ENCODE data around the gene SHISA6.
"Not testable (repeated sequence)": the region's sequence is repeated elsewhere in the genome, so short reads cannot be mapped to it uniquely, and the experiment has no call there.

SHISA6 gene

DNA sequence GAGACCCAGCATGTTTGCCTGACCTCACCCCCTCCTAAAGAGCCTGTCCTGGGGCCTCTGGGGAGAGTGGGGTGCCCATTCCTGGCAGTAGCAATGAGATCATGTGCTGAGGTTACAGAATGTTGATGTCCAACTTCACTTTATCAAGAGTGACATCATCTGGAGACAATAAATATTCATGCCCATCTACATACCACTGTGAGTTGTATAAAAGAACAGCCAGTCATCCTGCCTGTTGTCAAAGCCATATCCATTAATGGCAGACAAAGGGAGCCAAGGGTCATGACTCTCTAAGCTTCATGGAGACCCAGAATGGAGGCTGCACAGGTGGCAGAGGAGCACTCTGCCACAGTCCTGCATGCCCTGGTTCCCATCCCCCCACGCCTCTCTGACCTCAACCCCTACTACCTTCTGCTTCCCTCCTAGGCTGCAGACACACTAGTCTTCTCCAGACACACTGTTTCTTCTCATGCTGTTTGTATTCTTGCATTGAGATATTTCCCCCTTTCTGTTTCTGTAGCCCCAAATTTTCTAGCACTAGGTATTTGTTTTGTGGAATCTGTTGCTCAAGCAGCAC is 27.1 kb downstream of the SHISA6 start:
- no peak for DNase-seq

DNA sequence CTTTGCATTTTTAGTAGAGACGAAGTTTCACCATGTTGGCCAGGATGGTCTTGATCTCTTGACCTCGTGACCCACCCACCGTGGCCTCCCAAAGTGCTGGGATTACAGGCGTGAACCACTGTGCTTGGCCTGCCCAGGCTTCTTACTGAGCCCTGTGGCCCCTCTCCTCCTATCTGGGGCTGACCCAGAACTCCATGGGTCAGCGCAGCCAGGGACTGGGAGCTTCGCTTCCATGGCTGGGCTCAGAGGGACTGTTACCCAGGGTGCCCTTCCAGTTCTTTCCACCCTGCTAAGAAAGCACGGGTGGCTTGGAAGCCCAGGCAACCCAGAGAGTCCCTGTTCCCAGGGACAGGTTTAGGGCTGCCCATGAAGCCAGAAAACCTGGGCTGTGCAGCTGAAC is 28.2 kb downstream of the SHISA6 start:
- DNase-seq: no peak

DNA sequence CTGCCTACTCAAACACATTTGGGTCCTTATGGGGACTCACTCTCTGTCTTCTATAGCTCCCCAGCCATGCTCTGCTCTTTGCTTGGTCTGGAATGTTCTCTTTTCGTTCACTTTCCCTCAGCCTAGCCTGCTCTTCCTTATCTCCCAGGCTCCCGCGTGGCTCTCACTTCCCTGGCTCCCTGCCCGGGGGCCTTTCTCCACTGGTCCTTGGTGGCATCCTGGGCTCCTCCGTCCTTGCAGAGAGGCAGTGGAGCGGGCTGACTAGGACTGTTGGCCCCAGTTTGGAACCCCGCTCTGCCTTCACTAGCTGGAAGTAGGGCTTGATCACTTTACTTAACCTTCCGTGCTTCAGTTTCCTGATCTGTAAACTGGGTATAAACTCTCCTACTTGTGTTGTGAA is 31.2 kb downstream of the SHISA6 start:
- no peak for DNase-seq

DNA sequence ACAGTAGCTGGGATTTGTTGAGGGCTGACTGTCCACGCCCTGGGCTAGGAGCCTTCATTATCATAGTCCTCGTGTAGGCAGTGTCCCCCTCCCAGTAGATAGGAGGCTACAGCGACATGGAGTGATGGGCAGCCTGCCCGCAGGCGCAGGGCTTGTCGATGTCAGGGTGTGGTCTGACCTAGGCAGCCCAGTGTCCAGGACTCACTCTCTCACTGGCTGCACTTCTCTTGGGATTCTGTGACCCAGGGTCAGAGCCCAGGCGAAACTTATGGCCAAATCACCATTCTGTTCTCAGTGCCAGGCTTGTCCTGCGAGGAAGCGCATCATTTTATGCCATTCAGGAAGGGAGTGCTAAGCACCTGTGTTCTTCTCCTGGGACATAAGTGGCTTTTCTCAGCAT is 32.6 kb downstream of the SHISA6 start:
- DNase-seq: no peak

DNA sequence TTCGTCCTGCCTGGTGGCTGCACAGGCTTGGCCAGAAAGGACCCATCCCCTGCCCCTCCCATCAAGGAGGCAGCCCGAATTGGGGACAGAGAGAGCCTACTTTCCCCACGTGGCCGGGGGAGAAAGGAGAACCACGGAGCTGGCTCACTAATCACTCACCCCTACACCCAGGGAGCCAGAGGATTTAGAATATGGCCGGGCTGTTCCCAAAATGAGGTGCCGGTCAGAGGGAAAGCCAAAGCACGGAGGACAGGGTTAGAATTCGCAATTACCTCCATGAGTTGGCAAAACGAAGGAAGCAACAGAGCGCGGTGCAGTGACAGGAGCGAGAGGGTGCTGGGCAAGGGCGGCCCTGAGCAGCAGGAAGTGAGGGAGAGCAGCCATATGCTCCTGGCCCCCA is 33.1 kb downstream of the SHISA6 start:
- DNase-seq: no peak

DNA sequence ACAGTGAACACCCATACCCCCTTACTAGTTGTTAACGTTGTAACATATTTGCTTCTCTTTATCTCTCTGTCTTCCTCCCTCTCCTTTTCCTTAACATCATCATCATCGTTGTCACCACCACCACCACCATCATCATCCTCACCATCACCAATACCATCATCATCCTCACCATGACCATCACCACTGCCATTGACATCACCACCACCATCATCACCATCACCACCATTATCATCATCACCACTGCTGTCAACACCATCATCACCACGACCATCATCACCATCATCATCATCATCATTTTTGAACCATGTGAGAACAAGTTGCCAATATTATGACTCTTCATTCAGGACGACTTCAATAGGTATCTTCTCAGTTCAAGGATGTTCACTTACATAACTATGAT is 35.5 kb downstream of the SHISA6 start:
- DNase-seq: no peak

DNA sequence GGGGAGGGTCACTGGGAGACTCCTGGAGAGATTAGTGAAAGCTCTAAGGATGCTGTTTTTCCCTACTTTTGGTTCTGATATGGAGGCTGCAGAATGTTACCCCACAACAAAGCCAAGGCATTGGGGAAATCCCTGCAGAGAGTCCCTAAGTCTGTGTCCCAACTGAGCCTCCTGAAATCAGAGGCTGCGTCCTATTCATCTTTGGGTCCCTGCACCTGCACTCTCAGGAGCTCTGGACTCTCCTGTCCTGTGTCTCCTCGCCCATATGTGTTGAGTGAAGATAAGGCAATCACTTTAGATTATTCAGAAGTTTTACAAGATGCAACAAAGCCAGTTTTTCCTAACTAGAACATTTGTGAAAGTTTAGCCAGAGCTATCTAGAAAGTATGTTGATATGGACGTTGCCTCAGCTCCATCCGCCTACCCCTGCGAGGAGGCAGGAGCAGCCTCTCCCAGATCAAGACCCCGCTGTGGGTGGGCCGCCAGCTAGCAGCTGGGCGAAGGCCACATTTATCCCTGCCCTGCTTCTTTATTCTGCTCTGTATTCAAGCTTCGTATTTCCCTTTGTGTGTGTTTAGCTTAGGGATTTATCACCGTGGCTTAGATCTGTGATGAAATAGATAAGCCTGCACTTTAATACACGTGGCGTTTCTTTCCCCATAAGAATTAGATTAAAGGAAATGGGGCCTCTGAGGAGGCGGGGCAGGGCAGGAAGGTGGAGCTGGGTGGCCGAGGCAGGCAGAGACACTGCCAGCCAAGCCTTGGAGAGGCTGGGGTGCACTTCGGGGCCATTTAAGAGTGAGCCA is 37.4 kb downstream of the SHISA6 start:
- DNase-seq: no peak

DNA sequence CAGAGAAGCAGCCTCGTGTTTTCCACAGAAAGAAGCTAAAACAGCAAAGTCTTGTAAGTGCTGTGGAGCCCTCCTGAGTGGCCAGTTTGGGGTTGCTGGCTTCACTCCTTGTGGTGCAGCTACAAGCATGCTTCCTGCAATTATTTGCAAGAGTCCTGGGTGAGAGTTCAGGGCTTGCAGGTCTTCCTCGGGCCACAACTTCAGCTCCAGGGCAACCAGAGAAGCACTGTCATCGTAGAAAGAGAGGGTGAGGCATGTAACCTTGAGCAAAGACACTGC is 37.9 kb downstream of the SHISA6 start:
- DNase-seq: no peak

DNA sequence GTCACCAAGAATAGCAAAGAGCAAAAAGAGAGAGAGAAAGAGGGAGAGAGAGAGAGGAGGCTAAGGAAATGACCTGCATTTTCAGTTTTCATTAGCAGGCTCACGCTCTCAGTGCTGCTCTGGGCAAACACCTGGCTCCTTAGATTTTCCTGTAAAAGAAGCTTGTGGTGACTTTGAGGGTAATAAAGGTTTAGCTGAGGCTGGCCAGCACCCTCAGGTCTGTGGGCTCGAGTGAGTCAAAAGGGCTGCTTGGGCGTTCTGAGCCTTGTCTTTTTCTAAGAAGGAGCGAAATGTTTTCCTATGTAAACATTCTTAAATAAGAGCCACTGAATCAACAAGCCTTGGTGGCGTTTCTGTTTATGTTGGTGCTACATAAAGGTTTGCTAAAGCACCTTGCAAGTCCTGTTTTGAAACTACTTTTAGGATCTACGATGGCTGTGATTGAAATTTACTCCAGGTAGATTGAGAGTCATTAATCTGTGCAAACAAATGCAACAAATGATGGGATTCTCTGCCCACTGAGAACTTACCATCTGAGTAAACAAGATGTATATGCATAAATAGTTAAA is 38.8 kb downstream of the SHISA6 start:
- DNase-seq: no peak

DNA sequence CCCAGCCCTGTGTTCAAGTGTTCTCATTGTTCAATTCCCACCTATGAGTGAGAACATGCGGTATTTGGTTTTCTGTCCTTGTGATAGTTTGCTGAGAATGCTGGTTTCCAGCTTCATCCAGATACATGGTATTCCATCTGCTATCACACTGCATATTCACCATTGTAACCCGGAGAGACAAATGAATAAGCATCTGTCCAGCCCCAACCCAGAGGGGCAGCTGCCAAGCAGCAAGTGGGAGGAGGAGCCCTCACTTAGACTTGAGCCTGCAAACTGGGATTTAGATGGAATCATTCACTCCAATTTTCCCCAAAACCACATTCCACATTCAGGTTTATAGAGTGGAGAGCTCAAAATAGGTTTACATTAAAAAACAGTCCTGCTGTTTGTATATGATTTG is 41.6 kb downstream of the SHISA6 start:
- DNase-seq: no peak

DNA sequence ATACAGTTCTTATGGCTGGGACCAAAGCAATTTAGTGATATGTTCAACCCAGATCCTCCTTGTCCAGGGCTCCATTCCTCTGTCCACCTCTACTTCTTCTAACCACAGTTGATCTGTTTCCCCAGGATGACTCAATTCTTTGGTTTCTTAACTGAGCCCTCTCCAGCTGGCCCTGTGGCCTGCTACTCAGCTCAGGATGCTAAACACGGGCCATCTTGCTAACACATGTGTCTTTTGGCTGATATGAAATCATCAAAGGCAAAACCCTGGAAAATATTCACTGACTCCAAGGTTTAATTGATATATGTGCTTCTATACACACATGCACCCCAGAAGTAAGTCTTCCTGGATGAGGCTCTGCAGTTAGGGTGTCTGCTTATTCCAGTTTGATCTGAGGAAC is 43.8 kb downstream of the SHISA6 start:
- no peak for DNase-seq

DNA sequence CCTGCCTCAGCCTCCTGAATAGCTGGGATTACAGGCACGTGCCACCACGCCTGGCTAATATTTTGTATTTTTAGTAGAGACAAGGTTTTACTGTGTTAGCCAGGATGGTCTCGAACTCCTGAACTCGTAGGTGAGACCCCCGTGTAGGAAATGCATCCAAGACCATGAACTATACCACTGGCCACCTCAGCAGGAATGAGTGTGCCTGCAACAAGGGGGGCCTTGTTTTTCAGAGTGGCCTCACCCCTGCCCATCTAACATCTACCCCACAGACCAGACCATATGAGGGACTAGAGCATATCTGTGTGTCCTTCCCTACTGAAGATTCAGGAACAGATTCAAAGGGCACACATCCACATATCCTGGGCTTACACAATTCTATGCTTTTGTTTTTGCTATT is 44.9 kb downstream of the SHISA6 start:
- no peak for DNase-seq

DNA sequence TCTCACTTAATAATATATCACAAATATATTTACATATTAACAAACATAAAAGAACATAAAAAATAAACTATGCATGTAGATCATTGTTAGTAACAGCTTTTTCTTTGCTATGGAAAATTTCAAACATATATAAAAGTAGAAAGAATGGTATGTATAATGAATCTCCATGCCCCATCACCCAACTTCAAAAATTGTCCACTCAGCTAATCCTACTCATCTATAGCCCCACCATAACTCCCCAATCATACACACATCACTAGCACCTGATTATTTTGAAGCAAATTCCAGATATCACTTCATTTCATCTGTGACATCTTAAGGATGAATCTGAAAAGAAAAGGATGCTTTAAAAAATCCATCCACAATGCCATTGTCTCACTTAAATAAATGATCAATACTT is 46.8 kb downstream of the SHISA6 start:
- no peak for DNase-seq

DNA sequence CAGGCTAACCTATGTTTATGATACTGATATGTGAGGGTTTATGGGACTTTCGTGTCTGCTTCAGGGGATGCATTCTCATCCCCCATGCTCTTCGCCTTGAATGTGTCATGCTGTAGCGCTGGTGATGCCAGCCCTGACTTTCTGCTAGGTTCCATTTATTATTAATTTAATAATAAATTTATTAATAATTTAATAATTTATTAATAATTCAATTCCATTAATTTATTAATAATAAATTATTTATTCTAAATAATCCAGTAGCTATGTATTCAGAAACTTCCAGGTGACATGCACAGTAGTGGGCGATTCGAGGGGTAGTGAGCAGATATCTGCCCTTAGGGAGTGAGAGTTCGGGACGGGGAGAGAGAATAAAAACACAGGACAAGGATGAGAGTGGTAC is 49.8 kb downstream of the SHISA6 start:
- no peak for DNase-seq

DNA sequence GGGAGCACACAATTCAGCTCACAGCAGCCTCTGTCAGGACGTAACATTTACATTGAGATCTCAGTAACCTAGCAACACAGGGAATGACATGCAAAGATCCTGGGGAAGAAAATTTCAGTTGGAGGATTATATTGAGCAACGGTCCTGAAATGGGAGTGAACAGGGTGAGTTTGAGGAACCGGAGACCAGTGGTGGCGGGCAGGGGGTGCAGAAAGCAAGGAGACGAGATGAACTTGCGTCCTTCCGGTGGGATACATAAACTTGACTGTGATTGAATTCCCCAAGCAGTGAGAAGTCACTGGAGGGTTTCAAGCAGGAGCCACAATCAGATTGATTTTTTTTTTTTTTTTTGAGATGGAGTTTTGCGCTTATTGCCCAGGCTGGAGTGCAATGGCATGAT is 51.5 kb downstream of the SHISA6 start:
- no peak for DNase-seq

DNA sequence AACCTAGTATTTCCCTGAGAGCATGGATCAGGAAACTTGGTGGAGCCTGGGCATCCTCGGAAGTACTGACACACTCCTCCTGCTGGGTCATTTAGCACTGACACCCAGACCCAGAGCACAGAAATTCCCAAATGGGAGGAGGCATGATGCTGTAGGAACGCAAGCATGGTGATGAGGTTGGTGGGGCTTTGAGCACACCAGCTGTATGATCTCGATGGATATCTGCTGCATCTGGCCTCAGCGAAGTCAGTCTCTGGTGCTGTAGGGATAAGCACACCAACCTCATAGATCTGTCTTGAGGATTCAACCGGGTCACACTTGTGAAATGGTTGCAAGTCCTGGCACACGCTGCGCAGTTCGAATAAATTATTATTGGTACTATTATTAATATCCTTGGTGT is 52.5 kb downstream of the SHISA6 start:
- no peak for DNase-seq

DNA sequence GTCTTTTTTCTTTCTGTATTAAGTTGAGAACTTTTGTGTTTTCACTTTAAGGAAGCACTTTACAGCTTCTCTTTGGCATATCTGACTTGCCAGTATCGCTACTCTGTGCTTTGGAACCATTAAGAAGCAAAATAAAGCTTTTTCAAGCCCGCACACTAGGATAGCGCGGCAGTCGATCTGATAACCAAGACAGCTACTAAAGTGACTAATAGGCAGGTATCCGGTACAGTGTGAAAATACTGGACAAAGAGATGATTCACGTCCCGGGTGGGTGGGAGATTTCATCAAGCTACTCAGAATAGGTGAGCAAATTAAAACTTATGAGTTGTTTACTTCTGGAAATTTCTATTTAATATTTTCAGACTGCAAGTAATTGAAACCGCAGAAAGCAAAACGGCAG is 53.8 kb downstream of the SHISA6 start:
- DNase-seq: no peak

DNA sequence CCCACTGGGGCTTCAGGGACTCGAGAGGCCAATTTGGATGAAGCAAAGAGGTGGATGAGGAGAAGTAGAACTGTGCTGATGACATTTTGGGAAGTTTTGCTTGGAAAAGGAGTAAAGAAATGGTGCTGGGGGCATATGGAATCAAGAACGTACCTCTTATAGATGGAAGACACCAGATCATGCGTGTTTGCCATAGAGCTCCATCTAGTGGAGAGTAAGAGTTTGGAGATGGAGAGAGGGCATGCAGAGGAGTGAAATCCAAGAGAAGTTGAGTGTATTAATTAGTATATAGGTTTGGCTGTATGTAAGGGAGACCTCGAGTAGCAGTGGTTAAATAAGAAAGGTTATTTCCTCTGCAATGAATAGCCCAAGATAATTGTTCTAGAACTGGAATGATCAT is 56.0 kb downstream of the SHISA6 start:
- DNase-seq: peak; percentile 1 to 5

DNA sequence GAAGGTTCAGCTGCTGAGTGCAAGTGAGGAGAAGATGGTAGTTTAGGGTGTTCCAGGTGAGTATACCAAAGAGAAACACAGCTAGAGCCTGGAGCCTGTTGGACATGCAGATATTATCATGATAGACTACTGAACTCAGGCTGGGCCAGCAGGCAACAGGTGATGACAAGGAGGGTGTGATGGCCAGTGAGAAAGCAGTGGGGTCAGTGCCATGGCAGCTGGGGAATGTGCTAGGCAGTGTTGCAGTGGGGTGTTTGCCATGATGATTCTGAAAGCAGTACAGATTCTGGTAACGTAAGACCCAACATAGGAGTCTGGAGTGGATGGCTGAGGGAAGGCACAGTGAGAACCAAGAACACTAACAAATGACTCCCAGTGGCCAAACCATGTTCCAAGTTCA is 57.4 kb downstream of the SHISA6 start:
- DNase-seq: no peak

DNA sequence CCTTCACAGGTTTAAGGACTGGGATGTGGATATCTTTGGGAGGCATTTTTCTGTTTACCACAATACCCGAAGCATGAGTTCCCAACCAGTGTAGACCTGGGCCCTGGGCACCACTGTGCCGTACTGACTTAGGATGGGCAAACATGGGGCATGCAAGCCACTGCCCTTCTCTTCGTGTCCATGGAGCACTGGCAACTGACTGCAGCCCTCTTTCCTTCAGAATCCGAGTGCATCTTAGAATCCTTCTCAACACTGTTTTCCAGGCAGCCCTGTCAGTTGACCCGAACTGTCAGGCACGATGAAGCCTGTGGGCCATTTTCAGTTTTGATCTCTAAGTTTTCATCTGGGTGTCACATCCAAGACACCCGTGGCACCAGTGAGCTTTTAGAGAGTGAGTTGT is 59.2 kb downstream of the SHISA6 start:
- DNase-seq: no peak

DNA sequence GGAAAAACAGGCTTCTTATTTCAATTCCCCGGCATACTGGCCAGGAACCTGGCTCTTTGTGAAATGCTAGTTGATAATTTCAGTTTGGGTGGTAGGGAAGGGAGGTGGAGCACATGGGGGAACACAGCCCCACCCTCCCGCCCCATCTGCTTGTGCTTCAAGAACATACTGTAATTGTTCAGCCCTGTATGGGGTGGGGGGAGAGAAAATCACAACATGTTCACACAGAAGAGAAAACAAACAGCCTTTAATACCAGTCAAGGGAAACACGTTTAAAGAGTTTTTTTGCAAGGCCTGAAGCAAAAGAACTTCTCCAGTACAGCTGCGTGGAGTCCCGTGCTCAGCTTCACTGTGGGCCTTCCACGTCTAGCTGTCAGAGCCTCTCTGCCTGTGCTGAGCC is 59.7 kb downstream of the SHISA6 start:
- no peak for DNase-seq

DNA sequence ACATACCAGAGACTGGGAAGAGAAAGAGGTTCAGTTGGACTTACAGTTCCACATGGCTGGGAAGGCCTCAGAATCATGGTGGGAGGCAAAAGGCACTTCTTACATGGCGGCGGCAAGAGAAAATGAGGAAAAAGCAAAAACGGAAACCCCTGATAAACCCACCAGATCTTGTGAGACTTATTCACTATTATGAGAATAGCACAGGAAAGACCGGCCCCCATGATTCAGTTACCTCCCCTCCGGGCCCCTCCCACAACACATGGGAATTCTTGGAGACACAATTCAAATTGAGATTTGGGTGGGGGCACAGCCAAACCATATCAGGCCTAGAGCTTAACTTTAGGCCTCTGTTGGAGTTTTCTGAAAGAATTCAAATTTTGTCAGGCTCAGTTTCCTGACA is 60.9 kb downstream of the SHISA6 start:
- DNase-seq: not testable (repeated sequence)

DNA sequence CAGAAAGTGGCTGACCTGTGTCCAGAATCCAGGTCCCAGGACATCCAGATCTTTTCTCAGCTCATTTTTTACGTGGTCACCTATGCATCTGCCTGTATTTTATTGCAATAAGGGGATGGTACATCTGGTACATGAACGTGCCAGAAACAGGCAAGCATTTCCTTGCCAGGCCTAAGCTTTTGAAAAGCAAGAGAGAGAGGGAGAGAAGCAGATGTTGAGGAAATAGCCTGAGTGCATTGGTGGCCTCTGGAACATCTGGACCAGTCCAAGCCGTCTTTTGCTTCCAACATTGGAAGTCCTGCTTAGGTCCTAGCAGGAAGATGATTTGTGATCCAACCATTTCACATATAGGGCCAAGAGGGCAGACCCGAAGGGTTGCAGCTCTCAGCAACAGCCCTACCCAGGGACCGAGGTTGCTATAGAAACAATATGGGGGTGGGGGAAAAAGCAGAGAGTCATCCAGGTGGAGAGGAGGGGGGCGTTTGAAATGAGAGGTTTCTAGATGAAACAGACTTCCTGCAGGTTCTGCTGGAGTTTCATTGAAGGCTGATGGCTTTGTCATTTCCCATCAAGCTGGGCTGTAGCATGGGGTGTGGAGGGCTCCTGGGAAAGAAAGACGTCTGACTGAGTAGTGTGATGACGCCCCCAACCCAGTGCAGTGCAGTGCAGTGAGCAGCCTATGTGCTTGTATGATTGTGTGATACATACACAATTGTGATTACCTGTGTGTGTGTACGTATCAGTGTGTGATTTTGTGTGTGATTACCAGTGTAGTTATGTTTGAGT is 61.6 kb downstream of the SHISA6 start:
- DNase-seq: no peak

DNA sequence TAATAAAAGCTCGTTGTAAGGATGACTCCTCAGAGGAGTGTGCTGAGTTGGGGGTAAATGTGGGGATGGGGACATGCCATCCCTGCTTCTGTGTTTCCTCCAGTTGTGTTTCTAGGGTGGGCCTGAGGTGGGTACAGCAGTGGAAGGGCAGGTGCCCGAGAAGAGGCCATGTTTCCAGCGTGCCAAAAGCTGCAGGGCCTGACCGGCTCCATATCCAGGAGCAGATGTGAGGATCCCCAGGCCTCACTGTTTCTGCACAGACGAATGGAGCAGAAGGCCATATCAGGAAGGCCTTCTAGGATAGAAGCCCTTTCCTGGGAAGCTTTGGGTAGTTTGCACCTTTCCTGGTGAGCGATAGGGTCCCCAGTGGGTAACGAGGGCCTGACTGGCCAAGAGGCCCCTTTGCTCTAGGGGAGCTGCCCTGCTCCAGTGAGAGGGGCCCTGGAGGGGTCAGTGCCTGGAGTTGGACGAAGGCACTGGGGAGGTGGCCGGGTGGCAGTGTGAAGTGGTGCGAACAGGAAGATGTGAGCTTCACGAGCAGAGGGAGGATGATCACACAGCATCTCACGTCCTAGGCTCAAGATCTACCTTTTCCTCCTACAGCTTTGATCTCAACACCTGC is 62.9 kb downstream of the SHISA6 start:
- DNase-seq: no peak

All from Kasumi-1 (cell line).